Lung microvascular endothelial cell (primary cell): ENCODE data around the gene CLEC1A. TPM values are rescaled to one million over a fixed set of nuclear protein-coding genes. Genes with fewer than 3 reads are reported as not detected.
"Not testable (repeated sequence)": the region's sequence is repeated elsewhere in the genome, so short reads cannot be mapped to it uniquely, and the experiment has no call there.

Experiments
- DNase-seq, 2 donors: peaks; one replicate each; pipeline versions ENCODE4 v3.0.0 to v3.0.0-alpha.2; 2010; ENCODE audit warnings: low read depth in 2 of 2
- total RNA-seq: library from RNA; depleted of rRNA; stranded (reverse); fragments of >200 nt; gene quantifications from 2 replicates; pipeline ENCODE4 v1.2.1, GENCODE V29; 2014

CLEC1A gene
- total RNA-seq, 1 donor from 2014 or later: 12.5 TPM

DNA sequence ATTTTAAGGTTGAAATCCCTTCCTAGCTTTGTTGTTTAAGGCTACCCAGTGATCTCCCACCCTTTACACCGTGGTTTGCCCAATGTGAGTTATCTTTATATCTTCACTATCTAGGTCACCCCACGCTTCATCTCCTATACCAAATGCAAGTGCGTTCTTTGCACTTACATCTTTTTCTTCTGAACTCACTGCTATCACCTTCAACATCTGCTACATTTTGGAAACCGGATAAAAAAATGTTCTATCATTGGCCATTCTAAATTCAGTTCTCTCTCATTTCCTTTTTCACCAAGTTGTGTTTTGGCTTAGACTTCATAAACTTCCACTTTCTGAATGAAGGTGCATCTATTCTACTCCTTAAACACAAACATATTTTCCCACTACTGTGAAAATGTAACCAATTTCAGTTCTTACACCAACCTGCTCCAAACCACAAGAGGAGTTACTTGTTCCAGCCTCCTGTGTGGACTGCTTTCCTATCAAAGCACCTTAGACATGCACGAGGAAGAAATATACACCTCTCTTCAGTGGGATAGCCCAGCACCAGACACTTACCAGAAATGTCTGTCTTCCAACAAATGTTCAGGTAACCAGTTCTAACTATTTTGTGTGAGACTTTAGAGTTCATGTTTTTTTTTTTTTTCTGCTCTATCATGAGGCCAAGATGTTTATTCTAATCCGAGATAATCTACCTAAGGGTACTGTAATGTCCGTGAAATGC is 46.4 kb downstream of the CLEC1A start:
- DNase-seq: no peak

DNA sequence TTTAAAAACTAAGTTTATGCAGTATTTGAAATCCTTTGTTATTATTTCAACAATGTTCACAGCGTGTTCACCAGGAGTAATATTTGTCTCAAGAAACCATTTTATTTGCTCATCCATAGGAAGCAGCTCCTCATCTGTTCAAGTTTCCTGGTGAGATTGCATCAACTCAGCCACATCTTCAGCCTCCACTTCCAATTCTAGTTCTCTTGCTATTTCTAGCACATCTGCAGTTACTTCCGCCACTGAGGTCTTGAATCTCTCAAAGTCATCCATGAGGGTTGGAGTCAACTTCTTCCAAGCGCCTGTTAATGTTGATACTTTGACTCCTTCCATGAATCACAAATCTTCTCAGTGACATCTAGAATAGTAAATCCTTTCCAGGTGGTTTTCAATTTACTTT is 50.3 kb downstream of the CLEC1A start:
- DNase-seq: no peak

DNA sequence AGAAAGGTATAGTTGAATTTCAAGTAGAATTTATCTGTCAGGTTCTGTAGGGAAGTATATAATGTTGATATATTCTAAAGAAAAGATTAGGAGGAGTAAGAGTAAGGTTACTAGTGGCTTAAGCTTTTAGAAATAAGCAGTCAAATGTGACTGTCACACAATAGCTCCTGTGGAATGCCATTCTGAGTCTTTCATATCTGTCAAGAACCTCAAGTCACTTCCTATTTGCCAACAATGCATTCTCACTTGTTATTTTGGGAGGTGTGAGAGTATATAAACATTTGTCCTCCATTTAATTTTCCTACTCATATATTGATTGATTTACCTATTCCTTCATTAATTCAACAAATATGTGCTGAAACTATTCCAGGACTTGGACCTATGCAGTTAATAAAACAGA is 56.6 kb downstream of the CLEC1A start:
- DNase-seq: peak in 1 of 2 donors; percentile 62

DNA sequence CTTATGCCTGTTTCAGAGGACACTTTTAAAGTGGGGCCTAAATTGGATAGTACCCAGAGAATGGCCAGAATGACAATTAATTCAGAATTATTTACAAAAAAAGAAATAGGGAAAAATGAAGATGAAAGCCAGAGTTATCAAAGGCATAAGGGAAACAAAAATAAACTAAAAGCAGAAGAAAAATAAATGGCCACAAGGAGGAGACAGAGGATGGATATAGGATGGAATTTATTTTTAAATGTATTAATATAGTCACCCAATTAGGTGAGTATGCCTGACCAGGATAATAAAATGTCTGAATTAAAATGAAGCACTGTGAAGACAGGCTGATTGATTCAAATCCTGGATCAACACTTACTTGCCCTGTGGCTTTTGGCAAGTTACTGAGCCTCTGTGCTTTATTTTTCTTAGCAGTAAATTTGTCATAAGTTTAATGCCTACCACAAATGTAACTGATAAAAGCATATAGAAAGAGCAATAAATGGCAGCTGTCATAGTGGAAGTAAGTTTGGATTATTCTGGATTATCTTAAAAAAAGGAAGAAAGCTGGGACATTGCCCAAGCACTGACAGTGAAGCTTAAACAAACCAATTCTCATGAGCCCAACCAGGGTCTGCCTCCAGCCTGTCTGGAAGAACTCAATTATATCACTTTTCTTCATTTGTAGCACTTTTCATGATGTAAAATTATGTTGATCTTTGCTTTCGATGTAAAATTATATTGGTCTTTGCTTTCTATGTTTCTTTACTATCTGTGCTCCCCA is 64.8 kb downstream of the CLEC1A start:
- peak; percentile 61 to 67 for DNase-seq

DNA sequence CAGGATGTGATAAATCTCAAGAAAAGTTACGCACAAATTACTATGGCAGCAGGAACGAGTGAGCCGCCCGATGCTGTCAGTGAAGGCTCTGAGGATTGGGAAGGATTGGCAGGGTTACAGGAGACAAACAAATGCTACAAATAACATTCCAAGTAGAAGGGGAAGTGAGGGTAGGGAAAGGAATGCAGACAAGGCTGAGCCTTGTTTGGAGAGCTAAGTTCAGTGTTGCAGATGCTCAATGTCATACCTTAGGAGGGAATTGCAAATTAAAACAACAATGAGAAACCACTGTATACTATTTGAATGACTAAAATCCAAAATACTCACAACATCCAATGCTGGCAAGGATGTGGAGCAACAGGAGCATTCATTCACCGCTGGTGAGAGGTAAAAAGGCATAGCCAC is 67.0 kb downstream of the CLEC1A start:
- peak; percentile 21 to 100 for DNase-seq

DNA sequence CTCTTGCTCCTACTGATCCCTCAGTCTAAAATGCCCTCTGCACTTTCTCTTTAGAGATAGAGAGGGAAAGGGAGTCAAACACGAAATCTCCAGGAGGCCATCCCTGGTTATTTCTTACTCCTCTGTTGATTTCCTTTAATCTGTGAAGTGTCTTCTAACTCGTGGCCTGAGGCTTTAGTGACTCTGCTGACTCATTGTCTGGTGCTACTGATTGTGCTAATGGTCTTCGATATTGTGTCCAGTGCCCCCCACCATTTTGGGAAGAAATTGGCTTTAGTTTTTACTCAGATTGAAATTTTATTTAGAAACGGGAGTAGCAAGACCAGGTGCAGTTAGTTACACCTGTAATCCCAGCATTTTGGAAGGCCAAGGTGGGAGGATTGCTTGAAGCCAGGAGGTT is 67.5 kb downstream of the CLEC1A start:
- peak in 1 of 2 donors; percentile 91 for DNase-seq

DNA sequence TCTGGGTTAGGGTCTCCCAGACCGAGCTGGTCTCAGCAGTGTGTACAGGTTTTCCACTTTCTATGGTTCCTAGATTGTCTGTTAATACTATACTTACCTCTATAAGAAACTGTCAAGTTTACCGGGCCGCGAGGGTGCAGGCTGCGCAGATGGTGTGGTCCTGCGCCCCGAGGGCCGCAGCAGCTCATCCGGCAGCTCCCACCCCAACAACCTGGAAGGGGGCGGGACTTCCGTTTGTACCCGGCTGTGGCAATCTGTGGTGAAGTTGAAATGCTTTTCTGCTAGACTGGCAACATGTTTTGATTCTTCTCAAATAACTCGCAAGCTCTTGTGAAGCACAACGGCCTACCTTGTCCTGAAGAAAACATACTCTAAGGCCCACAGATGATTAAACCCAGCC is 68.3 kb downstream of the CLEC1A start, which contains the start of gene CLEC9A:
CLEC9A (plus strand) TSS at position 237 of the 400 bp plus-strand sequence. CDS start 22,006 bp downstream, outside the sequence.
- DNase-seq: no peak

DNA sequence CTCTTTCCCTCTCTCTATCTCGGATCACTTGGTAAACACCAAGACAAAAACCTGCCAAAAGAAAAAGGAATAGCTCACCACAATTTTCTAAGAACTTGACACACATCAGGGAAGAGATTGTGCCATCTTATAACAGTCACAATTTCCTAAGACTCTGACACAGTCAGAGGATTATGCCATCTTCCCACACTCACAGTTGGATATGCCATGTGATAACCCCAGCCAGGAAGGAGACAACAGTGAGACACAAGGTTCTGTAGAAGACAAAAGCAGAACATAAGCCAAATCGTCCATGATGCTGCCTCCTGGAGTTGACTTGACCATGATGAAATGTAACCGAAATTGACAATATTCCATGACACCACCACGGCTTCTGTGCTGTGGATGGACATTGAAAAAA is 71.1 kb downstream of the CLEC1A start:
- peak in 1 of 2 donors; percentile 45 for DNase-seq

DNA sequence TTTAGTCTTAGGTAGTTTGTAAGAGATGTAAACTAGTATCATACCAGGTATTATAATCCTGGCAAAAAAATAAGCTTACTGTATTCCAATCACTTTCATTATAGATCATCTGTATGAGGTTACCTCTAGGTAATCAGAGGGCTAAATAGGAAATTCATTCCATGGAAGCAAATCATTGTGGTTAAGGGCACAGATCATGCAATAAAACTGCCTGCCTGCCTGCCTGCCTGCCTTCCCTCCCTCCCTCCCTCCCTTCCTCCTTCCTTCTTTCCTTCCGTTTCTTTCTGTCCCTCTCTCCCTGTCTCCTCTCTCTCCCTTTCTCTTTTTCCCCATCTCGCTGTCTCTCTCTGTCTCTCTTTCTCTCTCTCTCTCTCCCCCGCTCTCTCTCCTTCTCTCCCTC is 71.5 kb downstream of the CLEC1A start:
- no peak for DNase-seq

DNA sequence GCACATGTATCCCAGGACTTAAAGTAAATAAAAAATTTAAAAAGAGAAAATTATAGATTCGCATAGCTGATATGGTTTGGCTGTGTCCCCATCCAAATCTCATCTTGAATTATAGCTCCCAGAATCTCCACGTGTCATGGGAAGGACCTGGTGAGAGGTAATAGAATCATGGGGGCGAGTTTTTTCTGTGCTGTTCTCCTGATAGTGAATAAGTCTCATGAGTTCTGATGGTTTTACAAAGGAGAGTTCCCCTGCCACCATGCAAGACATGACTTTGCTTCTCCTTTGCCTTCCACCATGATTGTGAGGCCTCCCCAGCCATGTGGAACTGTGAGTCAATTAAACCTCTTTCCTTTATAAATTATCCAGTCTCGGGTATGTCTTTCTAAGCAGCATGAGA is 72.1 kb downstream of the CLEC1A start:
- DNase-seq: not testable (repeated sequence)

DNA sequence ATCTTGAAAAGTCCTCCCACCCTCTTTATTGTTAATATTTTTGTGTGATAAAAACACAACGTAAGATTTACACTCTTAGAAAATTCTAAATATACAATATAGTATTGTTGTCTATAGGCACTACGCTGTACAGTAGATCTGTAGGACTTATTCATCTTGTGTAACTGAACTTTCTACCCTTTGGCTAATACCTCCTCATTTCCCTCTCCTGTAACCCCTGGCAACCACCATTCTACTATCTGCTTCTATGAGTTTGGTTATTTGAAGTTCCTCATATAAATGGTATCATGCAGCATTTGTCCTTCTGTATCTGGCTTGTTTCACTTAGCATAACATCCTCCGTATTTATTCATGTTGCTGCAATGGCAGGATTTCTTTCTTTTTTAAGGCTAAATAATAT is 73.5 kb downstream of the CLEC1A start:
- no peak for DNase-seq

DNA sequence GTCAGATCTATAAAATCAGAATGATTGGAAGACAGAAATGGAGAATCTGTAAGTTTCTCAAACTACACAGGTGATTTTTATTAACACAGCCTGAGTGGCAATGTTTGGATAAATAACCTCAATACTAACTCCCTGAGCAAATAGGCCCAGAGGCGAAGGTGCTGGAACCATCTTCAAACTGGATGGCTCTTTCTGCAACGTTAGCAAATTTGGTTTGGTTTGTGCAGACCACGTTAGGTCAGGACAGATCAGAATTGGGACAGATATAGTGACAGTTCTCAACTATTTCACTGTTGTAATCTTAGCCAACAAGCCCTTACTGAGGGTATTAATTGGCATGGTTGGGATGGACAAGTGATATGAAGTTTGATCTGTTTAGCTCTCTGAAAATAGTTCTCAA is 77.4 kb downstream of the CLEC1A start:
- no peak for DNase-seq

Other genes with a start within 250 kb of the CLEC1A start
- 26.4 and 29.2 TPM in 2 replicates for gene CLEC2B, start 229.6 kb downstream of the CLEC1A start, total RNA-seq
- gene KLRF2, start 217.5 kb downstream of the CLEC1A start, total RNA-seq: not detected in 2 replicates
- not detected in 2 replicates for gene CLEC2A, start 166.6 kb downstream of the CLEC1A start, total RNA-seq
- not detected in 2 replicates for gene CLEC12A, start 127.6 kb downstream of the CLEC1A start, total RNA-seq
- not detected in 2 replicates for gene CLEC1B, start 99.9 kb downstream of the CLEC1A start, total RNA-seq
- under 0.01 TPM in 1 of 2 replicates, not detected in the other for gene CLEC12B, start 88.4 kb downstream of the CLEC1A start, total RNA-seq
- gene CLEC9A, start 68.3 kb downstream of the CLEC1A start, total RNA-seq: not detected in 2 replicates
- gene CLEC7A, start 31.2 kb upstream of the CLEC1A start, total RNA-seq: 0.20 and 0.22 TPM in 2 replicates
- gene OLR1, start 73.1 kb upstream of the CLEC1A start, total RNA-seq: not detected in 2 replicates
- not detected in 2 replicates for gene TMEM52B, start 80.0 kb upstream of the CLEC1A start, total RNA-seq
- gene GABARAPL1, start 113.9 kb upstream of the CLEC1A start, total RNA-seq: 72.4 and 159 TPM in 2 replicates
- gene KLRD1, start 208.9 kb upstream of the CLEC1A start, total RNA-seq: under 0.01 and 0.20 TPM in 2 replicates